Gastrocnemius medialis (tissue), 4 donors: Measurements from ENCODE around the gene PPP1R16B.

Source experiments
- POLR2A ChIP-seq, 2 donors: fragments of 450-650 bp; IDR thresholded peaks; one replicate each; pipeline ENCODE4 v1.6.1; 2017; ENCODE audit warnings: antibody characterized with exemption in 2 of 2, mild to moderate bottlenecking in 2 of 2, moderate library complexity in 2 of 2
- TF ChIP-seq, protein P1 (sequence below), 5 experiments: fragments of 450-650 bp in 3 of 5; fragments of 200-600 bp in 2 of 5; sonication (generic) in 2 of 5; IDR thresholded peaks in 4 of 5; conservative IDR thresholded peaks in 1 of 5; 1 replicate in 4 of 5; 2 replicates in 1 of 5; pipeline ENCODE4 v1.5.1; 2016 to 2019; ENCODE audit warnings: antibody characterized with exemption in 5 of 5, mild to moderate bottlenecking in 3 of 5, moderate library complexity in 3 of 5

GRCh38 chr20:38844963-38845362 is 39.5 kb downstream of the PPP1R16B start:
- no peak for TF ChIP-seq POLR2A (IDR thresholded peaks at IDR 0.05)
- TF ChIP-seq, protein P1, sequence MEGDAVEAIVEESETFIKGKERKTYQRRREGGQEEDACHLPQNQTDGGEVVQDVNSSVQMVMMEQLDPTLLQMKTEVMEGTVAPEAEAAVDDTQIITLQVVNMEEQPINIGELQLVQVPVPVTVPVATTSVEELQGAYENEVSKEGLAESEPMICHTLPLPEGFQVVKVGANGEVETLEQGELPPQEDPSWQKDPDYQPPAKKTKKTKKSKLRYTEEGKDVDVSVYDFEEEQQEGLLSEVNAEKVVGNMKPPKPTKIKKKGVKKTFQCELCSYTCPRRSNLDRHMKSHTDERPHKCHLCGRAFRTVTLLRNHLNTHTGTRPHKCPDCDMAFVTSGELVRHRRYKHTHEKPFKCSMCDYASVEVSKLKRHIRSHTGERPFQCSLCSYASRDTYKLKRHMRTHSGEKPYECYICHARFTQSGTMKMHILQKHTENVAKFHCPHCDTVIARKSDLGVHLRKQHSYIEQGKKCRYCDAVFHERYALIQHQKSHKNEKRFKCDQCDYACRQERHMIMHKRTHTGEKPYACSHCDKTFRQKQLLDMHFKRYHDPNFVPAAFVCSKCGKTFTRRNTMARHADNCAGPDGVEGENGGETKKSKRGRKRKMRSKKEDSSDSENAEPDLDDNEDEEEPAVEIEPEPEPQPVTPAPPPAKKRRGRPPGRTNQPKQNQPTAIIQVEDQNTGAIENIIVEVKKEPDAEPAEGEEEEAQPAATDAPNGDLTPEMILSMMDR (IDR thresholded peaks at IDR 0.05 in 4 of 5, conservative IDR thresholded peaks at IDR 0.05 in 1 of 5): no peak
